ENCODE measurements around the gene CCDC92B.

DNA sequence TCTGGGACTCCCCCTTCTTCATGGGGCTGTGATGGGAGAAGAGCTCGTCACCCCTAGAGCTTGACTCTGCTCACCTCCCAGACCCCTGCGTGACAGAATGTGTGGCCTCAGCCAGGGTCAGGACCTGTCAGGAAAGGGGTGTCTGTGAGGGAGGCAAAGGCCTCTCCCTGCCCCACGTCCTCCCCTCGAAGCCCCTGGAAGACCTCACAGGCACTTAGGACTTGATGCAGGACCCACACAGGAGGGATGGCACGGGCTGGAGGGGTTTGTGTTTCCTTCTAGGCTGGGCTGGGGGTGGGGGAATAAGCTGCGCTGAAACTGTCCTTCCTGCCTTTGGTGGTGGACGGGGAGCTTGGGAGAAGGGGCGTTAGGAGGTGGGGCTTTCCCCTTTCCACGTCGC lies 26.8 kb downstream of the CCDC92B start:
- no peak for TF ChIP-seq CTCF (IDR thresholded peaks at IDR 0.05)
- no peak for TF ChIP-seq EZH2 (IDR thresholded peaks at IDR 0.05)
- TF ChIP-seq EZH2phosphoT487 (IDR thresholded peaks at IDR 0.05) = no peak

All from neural progenitor cell (in vitro differentiated cells).